Subcutaneous abdominal adipose tissue (tissue), 5 donors: ENCODE results near the gene GTPBP6.
"Not testable (repeated sequence)": the region's sequence is repeated elsewhere in the genome, so short reads cannot be mapped to it uniquely, and the experiment has no call there.

ENCODE experiments used
- H3K27ac ChIP-seq: one replicate; pipeline ENCODE4 v1.7.0; 2013; ENCODE audit warnings: low read depth, mild to moderate bottlenecking, inconsistent platforms, low read length, moderate library complexity
- H3K27me3 ChIP-seq, 5 donors: one replicate each; pipeline ENCODE4 v1.7.0; 2013; ENCODE audit warnings: low read length in 5 of 5, inconsistent platforms in 1 of 5; ENCODE audit not compliant: control insufficient read depth in 5 of 5, insufficient read depth in 4 of 5
- H3K36me3 ChIP-seq, 5 donors: one replicate each; pipeline ENCODE4 v1.7.0; 2013; ENCODE audit warnings: low read length in 5 of 5; ENCODE audit not compliant: control insufficient read depth in 5 of 5, insufficient read depth in 5 of 5
- H3K4me1 ChIP-seq, 5 donors: one replicate each; pipeline ENCODE4 v1.7.0; 2013; ENCODE audit warnings: low read length in 5 of 5, mild to moderate bottlenecking in 3 of 5, moderate library complexity in 1 of 5; ENCODE audit not compliant: control insufficient read depth in 5 of 5, insufficient read depth in 5 of 5
- H3K4me3 ChIP-seq, 5 donors: one replicate each; pipeline ENCODE4 v1.7.0; 2013; ENCODE audit warnings: low read length in 5 of 5, low read depth in 1 of 5
- H3K9ac ChIP-seq, 5 donors: one replicate each; pipeline ENCODE4 v1.7.0; 2013; ENCODE audit warnings: low read length in 5 of 5, mild to moderate bottlenecking in 4 of 5, moderate library complexity in 3 of 5
- H3K9me3 ChIP-seq, 5 donors: one replicate each; pipeline ENCODE4 v1.7.0; 2013; ENCODE audit warnings: low read length in 5 of 5; ENCODE audit not compliant: control insufficient read depth in 5 of 5
- donor health status: healthy.
- donor health status: healthy.
- donor health status: healthy.
- donor health status: healthy.
- donor health status: healthy.

The GTPBP6 gene

DNA sequence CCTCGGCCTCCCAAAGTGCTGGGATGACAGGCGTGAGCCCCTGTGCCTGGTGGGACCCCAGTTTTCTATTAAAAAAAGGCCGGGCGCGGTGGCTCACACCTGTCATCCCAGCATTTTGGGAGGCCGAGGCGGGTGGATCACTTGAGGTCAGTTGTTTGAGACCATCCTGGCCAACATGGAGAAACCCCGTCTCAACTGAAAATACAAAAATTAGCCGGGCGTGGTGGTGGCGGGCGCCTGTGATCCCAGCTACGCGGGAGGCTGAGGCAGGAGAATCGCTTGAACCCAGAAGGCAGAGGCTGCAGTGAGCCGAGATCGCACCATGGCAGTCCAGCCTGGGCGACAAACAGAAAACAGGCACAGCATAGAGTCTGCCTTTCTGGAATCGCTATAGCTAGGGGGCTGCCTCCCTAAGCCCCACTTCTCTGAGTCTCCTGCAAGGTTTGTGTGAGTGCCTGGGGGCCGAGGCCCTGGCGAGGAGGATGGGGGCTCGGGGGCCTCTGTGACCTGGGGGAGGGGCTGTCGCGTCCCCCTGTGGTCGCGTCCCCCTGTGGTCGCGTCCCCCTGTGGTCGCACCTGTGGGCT lies 11.6 kb upstream of the GTPBP6 start:
- Histone ChIP-seq H3K36me3 (peaks cover 0 to 13% (median 11%) of the 10 kb centered on the region in 5 donors), H3K4me1 (peaks cover 0 to 13% (median 11%) of the 10 kb centered on the region in 5 donors), H3K27me3 (peaks cover 14 to 23% (median 17%) of the 10 kb centered on the region in 5 donors)
- H3K9me3 ChIP-seq, H3K27ac ChIP-seq, H3K4me3 ChIP-seq, H3K9ac ChIP-seq: not testable (repeated sequence)

DNA sequence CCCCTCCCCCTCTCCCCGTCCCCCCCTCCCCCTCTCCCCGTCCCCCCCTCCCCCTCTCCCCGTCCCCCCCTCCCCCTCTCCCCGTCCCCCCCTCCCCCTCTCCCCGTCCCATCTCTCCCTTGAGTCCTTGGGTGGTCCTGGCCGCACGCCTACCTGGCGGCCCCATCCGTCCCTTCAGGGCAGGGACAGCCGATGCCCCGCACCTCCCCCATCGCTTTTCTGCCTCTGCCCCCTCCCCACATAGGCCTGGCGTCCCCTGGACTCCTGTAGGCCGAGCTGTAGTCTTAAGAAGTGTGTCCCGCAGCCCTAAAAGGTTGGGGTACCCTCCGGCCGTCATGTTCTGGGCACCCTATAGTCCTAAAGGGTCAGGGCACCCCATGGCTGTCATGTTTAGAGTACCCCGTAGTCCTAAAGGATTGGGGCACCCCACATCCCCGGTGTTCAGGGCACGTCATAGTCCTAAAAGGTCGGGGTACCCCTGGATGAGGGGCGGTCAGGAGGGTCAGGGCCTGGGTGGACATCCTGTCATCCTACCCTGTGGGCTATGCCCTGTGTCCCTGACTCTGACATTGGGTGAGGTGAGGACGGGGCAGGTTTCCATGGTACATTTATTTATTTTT lies 10.8 kb upstream of the GTPBP6 start:
- Histone ChIP-seq H3K4me3 (no peak overlapping the region), H3K36me3 (peaks cover 0 to 12% (median 7%) of the 10 kb centered on the region in 5 donors), H3K9ac (no peak overlapping the region), H3K9me3 (no peaks in the 10 kb centered on the region), H3K4me1 (peaks cover 0 to 13% (median 11%) of the 10 kb centered on the region in 5 donors), H3K27me3 (peaks cover 14 to 23% (median 17%) of the 10 kb centered on the region in 5 donors), H3K27ac (no peak overlapping the region)

DNA sequence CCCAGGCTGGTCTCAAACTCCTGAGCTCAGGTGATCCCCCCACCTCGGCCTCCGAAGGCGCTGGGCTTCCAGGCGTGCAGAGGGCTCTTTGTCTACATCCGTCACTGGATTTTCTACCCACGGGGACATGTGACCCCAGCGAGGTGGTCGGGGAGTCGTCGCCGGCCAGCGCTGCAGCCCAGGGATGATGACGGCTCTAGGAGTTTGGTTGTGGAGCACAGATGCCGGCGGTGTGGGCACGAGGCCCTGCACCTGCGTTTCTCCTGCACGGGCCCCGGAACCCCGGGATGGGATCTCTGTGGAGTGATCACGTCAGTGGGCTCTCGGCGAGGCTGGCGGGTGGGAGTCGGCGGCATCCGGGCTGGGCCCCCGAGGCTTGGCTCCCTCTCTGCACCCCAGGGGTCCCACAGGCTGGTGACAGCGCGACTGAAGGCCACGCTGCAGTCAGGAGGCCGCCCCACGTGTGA lies 9.1 kb upstream of the GTPBP6 start:
- H3K27ac ChIP-seq, result no peak overlapping the region
- no peak overlapping the region for H3K9ac ChIP-seq
- H3K4me1 ChIP-seq, result peaks cover 0 to 22% (median 13%) of the 10 kb centered on the region in 5 donors
- H3K9me3 ChIP-seq, result no peaks in the 10 kb centered on the region
- peaks cover 14 to 28% (median 21%) of the 10 kb centered on the region in 5 donors for H3K27me3 ChIP-seq
- H3K36me3 ChIP-seq, result peaks cover 0 to under 1% (median 0%) of the 10 kb centered on the region in 5 donors
- H3K4me3 ChIP-seq, result no peak overlapping the region

DNA sequence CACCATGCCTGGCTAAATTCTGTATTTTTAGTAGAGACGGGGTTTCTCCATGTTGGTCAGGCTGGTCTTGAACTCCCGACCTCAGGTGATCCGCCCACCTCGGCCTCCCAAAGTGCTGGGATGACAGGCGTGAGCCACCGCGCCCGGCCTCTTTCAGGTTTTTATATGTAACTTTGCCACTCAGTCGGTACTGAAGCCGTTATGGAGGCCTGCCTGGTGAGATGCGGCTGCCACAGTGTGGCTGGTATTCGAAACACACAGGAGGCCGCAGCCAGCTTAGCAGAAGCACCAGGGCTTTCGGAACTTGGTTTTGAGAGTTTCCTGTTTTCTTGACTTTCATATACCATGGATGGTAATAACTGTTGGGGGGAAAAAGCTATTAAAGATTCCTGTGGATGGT lies 6.1 kb upstream of the GTPBP6 start:
- peaks cover 0 to 11% (median 4%) of the 10 kb centered on the region in 5 donors for H3K27me3 ChIP-seq
- H3K9me3 ChIP-seq, H3K36me3 ChIP-seq, H3K9ac ChIP-seq, H3K27ac ChIP-seq, H3K4me3 ChIP-seq: not testable (repeated sequence)
- peaks cover 0 to 22% (median 17%) of the 10 kb centered on the region in 5 donors for H3K4me1 ChIP-seq

DNA sequence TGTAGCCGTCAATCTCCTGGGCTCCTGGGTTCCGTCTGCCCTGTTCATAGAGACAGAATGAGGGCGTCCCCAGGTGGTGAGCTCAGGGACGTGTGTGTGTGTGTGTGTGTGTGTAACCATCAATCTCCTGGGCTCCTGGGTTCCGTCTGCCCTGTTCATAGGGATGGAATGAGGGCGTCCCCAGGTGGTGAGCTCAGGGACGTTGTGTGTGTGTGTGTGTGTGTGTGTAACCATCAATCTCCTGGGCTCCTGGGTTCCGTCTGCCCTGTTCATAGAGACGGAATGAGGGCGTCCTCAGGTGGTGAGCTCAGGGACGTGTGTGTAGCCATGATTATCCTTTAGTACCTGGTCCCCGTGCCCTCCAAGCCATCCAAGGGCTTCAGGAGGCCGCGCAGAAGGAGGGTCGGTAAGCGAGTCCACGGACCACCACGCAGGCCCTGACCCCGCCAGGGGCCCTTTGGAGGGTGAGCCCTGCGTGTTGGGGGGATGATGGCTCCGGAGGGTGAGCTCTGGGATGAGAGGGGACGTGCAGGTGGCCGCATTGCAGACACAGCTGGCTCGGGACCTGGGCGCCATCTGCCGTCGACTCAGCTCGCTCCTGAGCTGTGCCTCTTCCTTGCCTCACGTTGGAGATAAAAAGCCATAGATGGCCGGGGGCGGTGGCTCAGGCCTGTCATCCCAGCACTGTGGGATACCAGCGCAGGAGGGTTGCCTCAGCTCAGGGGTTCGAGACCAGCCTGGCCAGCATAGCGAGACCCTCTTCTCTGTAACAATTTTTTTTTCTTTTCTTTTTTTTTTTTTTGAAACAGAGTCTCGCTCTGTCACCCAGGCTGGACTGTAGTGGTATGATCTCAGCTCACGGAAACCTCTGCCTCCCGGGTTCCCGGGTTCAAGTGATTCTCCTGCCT lies 5.4 kb upstream of the GTPBP6 start:
- Histone ChIP-seq H3K4me3 (no peak overlapping the region), H3K9ac (no peak overlapping the region), H3K27ac (no peak overlapping the region), H3K36me3 (no peaks in the 10 kb centered on the region), H3K4me1 (peaks cover 0 to 28% (median 21%) of the 10 kb centered on the region in 5 donors), H3K9me3 (no peaks in the 10 kb centered on the region), H3K27me3 (peaks cover 0 to 7% (median 4%) of the 10 kb centered on the region in 5 donors)

DNA sequence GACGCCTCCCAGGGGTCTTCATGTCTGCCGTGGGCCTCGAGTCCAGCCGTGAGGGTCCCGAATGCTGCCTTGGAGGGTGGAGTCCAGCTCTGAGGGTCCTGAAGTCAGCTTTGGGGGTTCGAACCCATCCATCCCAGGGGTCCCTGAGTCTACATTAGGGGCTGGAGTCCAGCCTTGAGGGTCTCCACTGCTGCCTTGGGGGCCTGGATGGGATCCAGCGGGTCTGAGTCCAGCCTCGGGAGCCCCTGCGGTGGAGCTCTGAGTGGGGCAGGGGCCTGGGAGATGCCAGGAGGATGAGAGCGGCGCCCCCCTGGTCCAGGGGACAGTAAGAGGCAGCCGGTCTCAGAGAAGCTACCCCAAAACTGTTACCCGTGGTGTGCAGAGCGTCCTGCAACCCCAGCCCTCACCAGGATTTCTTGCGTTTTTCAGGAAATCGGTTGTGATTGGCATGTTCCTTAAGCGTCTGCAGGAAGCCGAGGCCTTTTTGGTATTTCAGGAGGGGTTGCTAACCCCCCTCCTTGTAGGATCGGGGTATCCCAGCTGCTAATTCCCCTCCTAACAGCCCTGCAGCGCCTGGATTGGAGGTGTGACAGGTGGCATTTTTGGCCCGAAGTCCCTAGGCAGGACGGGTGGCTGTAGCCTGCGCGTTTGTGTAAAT lies 1.7 kb upstream of the GTPBP6 start:
- Histone ChIP-seq H3K4me1 (peaks cover 0 to 31% (median 25%) of the 10 kb centered on the region in 5 donors), H3K27ac (no peak overlapping the region), H3K9ac (peak overlapping the region in 4 of 5 donors; percentile 83 to 93 (median 90)), H3K27me3 (peaks cover 0 to 6% (median 4%) of the 10 kb centered on the region in 5 donors), H3K36me3 (peaks cover 0 to 11% (median 8%) of the 10 kb centered on the region in 5 donors), H3K4me3 (peak overlapping the region; percentile 59 to 86 (median 75)), H3K9me3 (no peaks in the 10 kb centered on the region)

DNA sequence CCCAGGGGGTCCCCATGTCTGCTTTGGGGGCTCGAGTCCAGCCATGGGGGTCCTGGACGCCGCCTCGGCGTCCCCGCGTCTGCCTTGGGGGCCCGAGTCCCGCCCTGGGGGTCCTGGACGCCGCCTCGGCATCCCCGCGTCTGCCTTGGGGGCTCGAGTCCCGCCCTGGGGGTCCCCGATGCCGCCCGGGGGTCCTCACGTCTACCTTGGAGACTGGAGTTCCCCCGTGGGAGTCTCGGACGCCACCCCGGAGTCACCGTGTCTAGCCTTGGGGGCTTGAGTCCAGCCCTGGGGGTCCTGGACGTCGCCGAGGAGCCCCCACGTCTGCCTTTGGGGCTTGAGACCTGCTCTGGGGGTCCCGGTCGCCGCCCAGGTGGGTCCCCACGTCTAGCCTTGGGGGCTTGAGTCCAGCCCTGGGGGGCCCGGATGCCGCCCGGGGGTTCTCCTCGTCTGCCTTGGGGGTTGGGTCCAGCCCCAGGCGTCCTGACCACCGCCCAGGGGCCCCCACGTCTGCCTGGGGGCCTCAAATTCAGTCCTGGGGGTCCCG lies 1.1 kb upstream of the GTPBP6 start:
- Histone ChIP-seq H3K4me1 (peaks cover 0 to 31% (median 25%) of the 10 kb centered on the region in 5 donors), H3K27ac (peak overlapping the region; percentile 54), H3K9me3 (no peaks in the 10 kb centered on the region)

DNA sequence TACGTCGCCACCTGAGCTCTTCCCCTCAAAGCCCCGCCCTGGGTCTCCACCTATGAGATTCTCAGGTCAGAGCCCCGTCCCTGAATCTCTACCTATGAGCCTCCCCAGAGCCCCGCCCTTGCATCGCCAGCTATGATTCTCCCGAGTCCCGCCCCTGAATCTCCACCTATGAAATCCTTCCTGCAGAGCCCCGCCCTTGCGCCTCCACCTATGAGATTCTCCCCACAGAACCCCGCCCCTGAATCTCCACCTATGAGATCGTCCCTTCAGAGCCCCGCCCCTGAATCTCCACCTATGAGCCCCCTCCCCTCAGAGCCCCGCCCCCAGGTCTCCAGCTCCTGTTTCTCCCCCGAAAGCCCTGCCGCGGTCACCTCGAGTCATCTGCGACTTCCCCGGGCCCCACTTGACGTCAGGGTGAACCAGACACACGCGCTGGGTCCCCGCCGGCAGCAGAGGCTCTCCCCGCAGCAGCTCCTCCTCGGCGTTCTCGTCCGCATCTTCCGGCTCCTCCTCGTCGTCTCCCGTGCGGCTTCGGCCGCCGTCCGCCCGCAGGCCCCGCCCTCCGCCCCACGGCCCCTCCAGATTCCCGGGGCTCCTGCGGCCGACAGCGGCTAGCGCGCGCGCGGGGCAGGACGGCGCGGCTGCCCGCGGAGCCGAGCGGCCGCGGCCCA lies 393 bp downstream of the GTPBP6 start:
- Histone ChIP-seq H3K27me3 (no peaks in the 10 kb centered on the region), H3K4me1 (peaks cover 0 to 25% (median 24%) of the 10 kb centered on the region in 5 donors), H3K27ac (peak overlapping the region; percentile 65), H3K4me3 (peak overlapping the region; percentile 35 to 84 (median 73)), H3K9me3 (no peaks in the 10 kb centered on the region), H3K9ac (peak overlapping the region in 3 of 5 donors; percentile 68 to 79 (median 74)), H3K36me3 (peaks cover 0 to 30% (median 25%) of the 10 kb centered on the region in 5 donors)

More for the DNA sequence above, 1.1 kb upstream of the GTPBP6 start:
- Histone ChIP-seq H3K27me3 (peaks cover 0 to 6% (median 4%) of the 10 kb centered on the region in 5 donors), H3K4me3 (peak overlapping the region; percentile 53 to 86 (median 75)), H3K9ac (peak overlapping the region in 4 of 5 donors; percentile 83 to 93 (median 90)), H3K36me3 (peaks cover 0 to 17% (median 14%) of the 10 kb centered on the region in 5 donors)
